ENCODE measurements around the gene XG.
"Not testable (repeated sequence)": the region's sequence is repeated elsewhere in the genome, so short reads cannot be mapped to it uniquely, and the experiment has no call there.

XG gene

GRCh38 chrX:2780472-2781225, 28.8 kb downstream of the XG start:
- not testable (repeated sequence) for DNase-seq (ENCODE audit: low read depth in 4 of 4, low spot score in 1 of 4)

GRCh38 chrX:2781226-2781571, 29.4 kb downstream of the XG start:
- no peak for DNase-seq (ENCODE audit: low read depth in 4 of 4, low spot score in 1 of 4)

- no peak for DNase-seq (ENCODE audit: low read depth in 4 of 4, low spot score in 1 of 4)
Observed at GRCh38 chrX:2781698-2782097, 29.9 kb downstream of the XG start.

GRCh38 chrX:2782171-2782570, 30.3 kb downstream of the XG start:
- DNase-seq (ENCODE audit: low read depth in 4 of 4, low spot score in 1 of 4): no peak

- DNase-seq (ENCODE audit: low read depth in 4 of 4, low spot score in 1 of 4): no peak
Observed at GRCh38 chrX:2782778-2783177, 30.9 kb downstream of the XG start.

- no peak for DNase-seq (ENCODE audit: low read depth in 4 of 4, low spot score in 1 of 4)
Observed at GRCh38 chrX:2784026-2784425, 32.2 kb downstream of the XG start.

GRCh38 chrX:2785538-2785937, 33.7 kb downstream of the XG start:
- DNase-seq (ENCODE audit: low read depth in 4 of 4, low spot score in 1 of 4): no peak

GRCh38 chrX:2788980-2789379, 37.1 kb downstream of the XG start:
- no peak for DNase-seq (ENCODE audit: low read depth in 4 of 4, low spot score in 1 of 4)

GRCh38 chrX:2789569-2789968, 37.7 kb downstream of the XG start:
- DNase-seq (ENCODE audit: low read depth in 4 of 4, low spot score in 1 of 4): no peak

GRCh38 chrX:2793752-2794151, 41.9 kb downstream of the XG start:
- DNase-seq (ENCODE audit: low read depth in 4 of 4, low spot score in 1 of 4): no peak

- no peak for DNase-seq (ENCODE audit: low read depth in 4 of 4, low spot score in 1 of 4)
Observed at GRCh38 chrX:2794336-2794735, 42.5 kb downstream of the XG start.

- DNase-seq (ENCODE audit: low read depth in 4 of 4, low spot score in 1 of 4): not testable (repeated sequence)
Observed at GRCh38 chrX:2796808-2797207, 45.0 kb downstream of the XG start.

- no peak for DNase-seq (ENCODE audit: low read depth in 4 of 4, low spot score in 1 of 4)
Observed at GRCh38 chrX:2799369-2799768, 47.5 kb downstream of the XG start.

GRCh38 chrX:2799980-2800379, 48.1 kb downstream of the XG start:
- DNase-seq (ENCODE audit: low read depth in 4 of 4, low spot score in 1 of 4): not testable (repeated sequence)

GRCh38 chrX:2801223-2801622, 49.4 kb downstream of the XG start:
- no peak for DNase-seq (ENCODE audit: low read depth in 4 of 4, low spot score in 1 of 4)

- DNase-seq (ENCODE audit: low read depth in 4 of 4, low spot score in 1 of 4): not testable (repeated sequence)
Observed at GRCh38 chrX:2802376-2803090, 50.7 kb downstream of the XG start.

GRCh38 chrX:2803486-2803885, 51.6 kb downstream of the XG start:
- DNase-seq (ENCODE audit: low read depth in 4 of 4, low spot score in 1 of 4): not testable (repeated sequence)

- DNase-seq (ENCODE audit: low read depth in 4 of 4, low spot score in 1 of 4): not testable (repeated sequence)
Observed at GRCh38 chrX:2804106-2804843, 52.4 kb downstream of the XG start.

GRCh38 chrX:2804858-2805257, 53.0 kb downstream of the XG start:
- DNase-seq (ENCODE audit: low read depth in 4 of 4, low spot score in 1 of 4): not testable (repeated sequence)

- no peak for DNase-seq (ENCODE audit: low read depth in 4 of 4, low spot score in 1 of 4)
Observed at GRCh38 chrX:2811271-2811670, 59.4 kb downstream of the XG start.

GRCh38 chrX:2812161-2812907, 60.5 kb downstream of the XG start:
- peak; percentile 2 to 14 (median 8) for DNase-seq (ENCODE audit: low read depth in 4 of 4, low spot score in 1 of 4)
